Measurements from ENCODE around the gene ASPHD2. TPM values are rescaled to one million over a fixed set of nuclear protein-coding genes. Genes with fewer than 3 reads are reported as not detected.

The ASPHD2 gene
- 10 to 100 TPM; 12.0 to 14.0 TPM for total RNA-seq

- peaks cover 51% of the 10 kb centered on the region for H3K4me1 Mint-ChIP-seq (ENCODE audit: low read depth)
- POLR2A ChIA-PET = interaction anchor here (0.6 to 2.2 kb wide), 5 partner anchors 8 to 319 kb away, joined by 3 to 5 read pairs (median 4); partner anchors contain the start of genes HPS4 and SRRD
These were observed at the start of gene ASPHD2 for GRCh38 chr22:26428515-26429457. ASPHD2 (plus strand) TSS chr22:26429260; CDS start chr22:26433616, 4,356 bp downstream.

GRCh38 chr22:26380072-26380830 lies 48.8 kb upstream of the ASPHD2 start:
- Mint-ChIP-seq H3K4me1 (ENCODE audit: low read depth) (peaks cover 6% of the 10 kb centered on the region), H3K4me3 (no peak overlapping the region), H3K27me3 (peaks cover 34% of the 10 kb centered on the region), H3K9me3 (no peaks in the 10 kb centered on the region), H3K27ac (no peak overlapping the region), H3K36me3 (ENCODE audit: low read depth) (no peaks in the 10 kb centered on the region)
- intact Hi-C loops (cut with micrococcal nuclease) = no loop called here
- ChIA-PET CTCF (interaction anchor here (1.1 to 11.5 kb wide), 3 partner anchors 13 to 80 kb away, joined by 3 to 101 read pairs (median 3); no protein-coding TSS in a partner anchor), POLR2A (no interaction called here)
- ATAC-seq (no peak), DNase-seq (no peak)
- no peak for TF ChIP-seq CTCF (IDR thresholded peaks at IDR 0.05)

More at GRCh38 chr22:26428515-26429457, at the start of gene ASPHD2:
- CTCF ChIA-PET = interaction anchor here (1.1 to 3.3 kb wide), 4 partner anchors 32 to 244 kb away, joined by 3 to 18 read pairs (median 4); partner anchors contain the start of genes HPS4 and SRRD
- ATAC-seq (peak; percentile 88), DNase-seq (peak; percentile 85)
- Mint-ChIP-seq H3K4me3 (peak within 1 kb of the TSS; percentile 100), H3K27ac (peak within 1 kb of the TSS; percentile 100), H3K9me3 (peaks cover under 1% of the 10 kb centered on the region), H3K36me3 (ENCODE audit: low read depth) (peaks cover 20% of the 10 kb centered on the region), H3K27me3 (peaks cover 5% of the 10 kb centered on the region)
- intact Hi-C loops (cut with micrococcal nuclease) = no loop called here
- TF ChIP-seq CTCF (IDR thresholded peaks at IDR 0.05) = no peak

GRCh38 chr22:26382782-26383181 lies 46.3 kb upstream of the ASPHD2 start:
- Mint-ChIP-seq H3K27ac (no peak overlapping the region), H3K4me3 (no peak overlapping the region), H3K27me3 (peaks cover 31% of the 10 kb centered on the region), H3K36me3 (ENCODE audit: low read depth) (no peaks in the 10 kb centered on the region), H3K9me3 (no peaks in the 10 kb centered on the region), H3K4me1 (ENCODE audit: low read depth) (no peaks in the 10 kb centered on the region)
- no peak for DNase-seq
- CTCF ChIA-PET = interaction anchor here (1.5 to 11.5 kb wide), 3 partner anchors 15 to 24 kb away, joined by 4 to 101 read pairs (median 5); no protein-coding TSS in a partner anchor
- intact Hi-C loops (cut with micrococcal nuclease) = no loop called here
- POLR2A ChIA-PET = no interaction called here
- TF ChIP-seq CTCF (IDR thresholded peaks at IDR 0.05) = no peak
- no peak for ATAC-seq

- no peak overlapping the region for H3K27ac Mint-ChIP-seq
- ChIA-PET CTCF (interaction anchor here (0.9 to 11.5 kb wide), 4 partner anchors 17 to 127 kb away, joined by 3 to 101 read pairs (median 4); no protein-coding TSS in a partner anchor), POLR2A (no interaction called here)
- no peaks in the 10 kb centered on the region for H3K4me1 Mint-ChIP-seq (ENCODE audit: low read depth)
- no peaks in the 10 kb centered on the region for H3K9me3 Mint-ChIP-seq
- DNase-seq (no peak), ATAC-seq (no peak)
- peaks cover 32% of the 10 kb centered on the region for H3K27me3 Mint-ChIP-seq
- no peaks in the 10 kb centered on the region for H3K36me3 Mint-ChIP-seq (ENCODE audit: low read depth)
- intact Hi-C loops (cut with micrococcal nuclease) = no loop called here
- no peak for TF ChIP-seq CTCF (IDR thresholded peaks at IDR 0.05)
- no peak overlapping the region for H3K4me3 Mint-ChIP-seq
These were observed 45.0 kb upstream of the ASPHD2 start for GRCh38 chr22:26383968-26384556.
